HG02852 (cell line): ENCODE data around the gene HNRNPUL1.
A peak's percentile ranks its signal among the peaks of the same experiment; 100 is the strongest.
"Not testable (repeated sequence)": the region's sequence is repeated elsewhere in the genome, so short reads cannot be mapped to it uniquely, and the experiment has no call there.

Source experiments
- ATAC-seq: cut with Tn5 transposase; IDR thresholded peaks from one replicate; pipeline ENCODE4 v1.9.1; 2021; ENCODE audit warnings: mild to moderate bottlenecking, moderate library complexity; ENCODE audit not compliant: unreplicated experiment

HNRNPUL1 gene

GRCh38 chr19:41273076-41273475 is 8.9 kb downstream of the HNRNPUL1 start:
- ATAC-seq = no peak

GRCh38 chr19:41274802-41275201 is 10.6 kb downstream of the HNRNPUL1 start:
- ATAC-seq = no peak

- ATAC-seq = no peak
These were observed 12.1 kb downstream of the HNRNPUL1 start for GRCh38 chr19:41276231-41276630.

- no peak for ATAC-seq
These were observed 14.3 kb downstream of the HNRNPUL1 start for GRCh38 chr19:41278478-41278877.

GRCh38 chr19:41288673-41289530 is 24.7 kb downstream of the HNRNPUL1 start:
- no peak for ATAC-seq

- ATAC-seq = not testable (repeated sequence)
These were observed 25.6 kb downstream of the HNRNPUL1 start for GRCh38 chr19:41289814-41290213.

- no peak for ATAC-seq
These were observed 30.2 kb downstream of the HNRNPUL1 start for GRCh38 chr19:41294393-41294792.

- ATAC-seq = no peak
These were observed 31.3 kb downstream of the HNRNPUL1 start for GRCh38 chr19:41295499-41295898.

GRCh38 chr19:41296433-41296871 is 32.3 kb downstream of the HNRNPUL1 start:
- no peak for ATAC-seq

- ATAC-seq = peak; percentile 77
These were observed 33.6 kb downstream of the HNRNPUL1 start for GRCh38 chr19:41297628-41298347.

GRCh38 chr19:41298348-41298964 is 34.3 kb downstream of the HNRNPUL1 start:
- no peak for ATAC-seq

GRCh38 chr19:41299046-41299754 is 35.0 kb downstream of the HNRNPUL1 start:
- no peak for ATAC-seq

GRCh38 chr19:41299755-41300089 is 35.5 kb downstream of the HNRNPUL1 start:
- ATAC-seq = no peak

GRCh38 chr19:41300555-41300954 is 36.4 kb downstream of the HNRNPUL1 start:
- ATAC-seq = no peak

GRCh38 chr19:41302624-41303351 is 38.6 kb downstream of the HNRNPUL1 start:
- ATAC-seq = peak; percentile 56

- ATAC-seq = no peak
These were observed 39.8 kb downstream of the HNRNPUL1 start for GRCh38 chr19:41303954-41304353.

- no peak for ATAC-seq
These were observed 40.7 kb downstream of the HNRNPUL1 start for GRCh38 chr19:41304706-41305483.

- no peak for ATAC-seq
These were observed 42.0 kb downstream of the HNRNPUL1 start for GRCh38 chr19:41305927-41306793.
